OCI-LY7 (cell line): ENCODE data around the gene TTC9C. TPM values are rescaled to one million over a fixed set of nuclear protein-coding genes. Genes with fewer than 3 reads are reported as not detected.

Experiments
- BruUV-seq: library from RNA; stranded (reverse); fragments of 400-500 nt; replicated peaks from 2 replicates; lab custom pipeline; 2021; lab: Mats Ljungman, UMichigan
- CTCF ChIA-PET: fragments of 300-600 bp; sonication (Branson Sonifier 250); formaldehyde crosslinking; loops from one replicate; lab custom pipeline; 2022; ENCODE audit warnings: antibody characterized with exemption; ENCODE audit not compliant: unreplicated experiment; lab: Charles Lee
- POLR2A ChIA-PET: fragments of 300-600 bp; sonication (Branson Sonifier 250); formaldehyde crosslinking; loops from one replicate; lab custom pipeline; 2022; ENCODE audit warnings: antibody characterized with exemption; lab: Charles Lee
- DNase-seq: peaks from one replicate; pipeline ENCODE4 v3.0.0-alpha.2; 2015; ENCODE audit warnings: low spot score
- H2AFZ ChIP-seq: fragments of 200-600 bp; sonication (generic), shearing (Covaris generic); 2 replicates; pipeline ENCODE4 v1.6.1; 2014; ENCODE audit warnings: mild to moderate bottlenecking, antibody characterized with exemption, low read length, moderate library complexity
- H3K27ac ChIP-seq: fragments of 200-600 bp; sonication (generic); 2 replicates; pipeline ENCODE4 v1.5.1; 2014; ENCODE audit warnings: mixed run types, low read depth, mild to moderate bottlenecking, moderate library complexity, low read length, inconsistent platforms; ENCODE audit not compliant: poor library complexity, severe bottlenecking
- H3K36me3 ChIP-seq: fragments of 200-600 bp; sonication (generic); 2 replicates; pipeline ENCODE4 v1.6.1; 2014; ENCODE audit warnings: mild to moderate bottlenecking, antibody characterized with exemption, low read length, moderate library complexity, mixed read lengths; ENCODE audit not compliant: insufficient read depth
- H3K4me1 ChIP-seq: fragments of 200-600 bp; sonication (generic); 2 replicates; pipeline ENCODE4 v1.5.1; 2014; ENCODE audit warnings: mild to moderate bottlenecking, low read length; ENCODE audit not compliant: insufficient read depth, poor library complexity, severe bottlenecking
- H3K4me2 ChIP-seq: fragments of 200-600 bp; sonication (generic); 2 replicates; pipeline ENCODE4 v1.6.1; 2014; ENCODE audit warnings: mild to moderate bottlenecking, low read length
- H3K4me3 ChIP-seq: fragments of 200-600 bp; sonication (generic); 2 replicates; pipeline ENCODE4 v1.5.1; 2014; ENCODE audit warnings: mild to moderate bottlenecking, low read depth, low read length; ENCODE audit not compliant: poor library complexity, severe bottlenecking
- H3K79me2 ChIP-seq: fragments of 200-600 bp; sonication (generic); 2 replicates; pipeline ENCODE4 v1.6.1; 2016; ENCODE audit warnings: low read depth, mild to moderate bottlenecking, low read length, moderate library complexity, mixed read lengths; ENCODE audit not compliant: insufficient read depth
- H3K9me2 ChIP-seq: fragments of 200-600 bp; sonication (generic); 2 replicates; pipeline ENCODE4 v1.6.1; 2016; ENCODE audit warnings: mild to moderate bottlenecking, low read length, mixed read lengths; ENCODE audit not compliant: insufficient read depth
- H3K9me3 ChIP-seq: fragments of 200-600 bp; sonication (generic); 2 replicates; pipeline ENCODE4 v1.6.1; 2014; ENCODE audit warnings: mild to moderate bottlenecking, mixed run types, low read length, mixed read lengths
- H4K20me1 ChIP-seq: fragments of 200-600 bp; sonication (generic); 2 replicates; pipeline ENCODE4 v1.6.1; 2014; ENCODE audit warnings: mild to moderate bottlenecking, antibody characterized with exemption, low read length, moderate library complexity, mixed read lengths; ENCODE audit not compliant: insufficient read depth
- EZH2phosphoT487 ChIP-seq: fragments of 200-600 bp; sonication (generic); IDR thresholded peaks from 2 replicates; pipeline ENCODE4 v1.6.1; 2018; ENCODE audit warnings: low read depth, borderline replicate concordance, mild to moderate bottlenecking, mixed run types, antibody characterized with exemption, low read length, moderate library complexity, mixed read lengths
- intact Hi-C: fragments of 100-400 bp; cut with micrococcal nuclease; formaldehyde crosslinking; loops from one replicate; pipeline ENCODE4 v1.10.0; 2022; ENCODE audit not compliant: unreplicated experiment
- total RNA-seq, 2 experiments: library from RNA; depleted of rRNA in 1 of 2; stranded (reverse); fragments of >200 nt in 1 of 2; shearing (Covaris generic) in 1 of 2; gene quantifications; 2 replicates each; pipeline ENCODE4 v1.2.3, GENCODE V29; 2014 to 2022
- TF ChIP-seq, protein P1 (sequence below): fragments of 200-600 bp; sonication (generic); conservative IDR thresholded peaks from 2 replicates; pipeline ENCODE4 v1.5.1; 2014; ENCODE audit warnings: mild to moderate bottlenecking, antibody characterized with exemption, low read length, moderate library complexity, mixed read lengths

The TTC9C gene
- total RNA-seq, 2 experiments from 2014 or later: 51.7 to 70.2 TPM

- BruUV-seq: no TSS peak
- Histone ChIP-seq H2AFZ (peak overlapping the region; percentile 44; the same call in 1 of the 2 replicates), H3K4me2 (peak overlapping the region; percentile 83), H4K20me1 (no peaks in the 10 kb centered on the region), H3K27ac (peak overlapping the region; percentile 73), H3K4me3 (peak overlapping the region; percentile 65), H3K36me3 (peaks cover 93% of the 10 kb centered on the region), H3K4me1 (peaks cover 56% of the 10 kb centered on the region), H3K79me2 (no peaks in the 10 kb centered on the region), H3K9me2 (no peaks in the 10 kb centered on the region), H3K9me3 (no peaks in the 10 kb centered on the region)
- POLR2A ChIA-PET: interaction anchor here (0.6 to 1.6 kb wide), 6 partner anchors 19 to 66 kb away, joined by 3 to 6 read pairs (median 4); partner anchors contain the start of genes C11orf98, CSKMT, HNRNPUL2 and TTC9C
- no peak for DNase-seq
- intact Hi-C loops: no loop called here
- CTCF ChIA-PET: no interaction called here
- TF ChIP-seq, protein P1, sequence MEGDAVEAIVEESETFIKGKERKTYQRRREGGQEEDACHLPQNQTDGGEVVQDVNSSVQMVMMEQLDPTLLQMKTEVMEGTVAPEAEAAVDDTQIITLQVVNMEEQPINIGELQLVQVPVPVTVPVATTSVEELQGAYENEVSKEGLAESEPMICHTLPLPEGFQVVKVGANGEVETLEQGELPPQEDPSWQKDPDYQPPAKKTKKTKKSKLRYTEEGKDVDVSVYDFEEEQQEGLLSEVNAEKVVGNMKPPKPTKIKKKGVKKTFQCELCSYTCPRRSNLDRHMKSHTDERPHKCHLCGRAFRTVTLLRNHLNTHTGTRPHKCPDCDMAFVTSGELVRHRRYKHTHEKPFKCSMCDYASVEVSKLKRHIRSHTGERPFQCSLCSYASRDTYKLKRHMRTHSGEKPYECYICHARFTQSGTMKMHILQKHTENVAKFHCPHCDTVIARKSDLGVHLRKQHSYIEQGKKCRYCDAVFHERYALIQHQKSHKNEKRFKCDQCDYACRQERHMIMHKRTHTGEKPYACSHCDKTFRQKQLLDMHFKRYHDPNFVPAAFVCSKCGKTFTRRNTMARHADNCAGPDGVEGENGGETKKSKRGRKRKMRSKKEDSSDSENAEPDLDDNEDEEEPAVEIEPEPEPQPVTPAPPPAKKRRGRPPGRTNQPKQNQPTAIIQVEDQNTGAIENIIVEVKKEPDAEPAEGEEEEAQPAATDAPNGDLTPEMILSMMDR: no peak
- TF ChIP-seq EZH2phosphoT487: no peak
Observed at GRCh38 chr11:62708793-62709192, 19.5 kb upstream of the TTC9C start.

GRCh38 chr11:62709247-62710000 lies 18.9 kb upstream of the TTC9C start:
- Histone ChIP-seq H3K4me2 (peak overlapping the region; percentile 83), H3K9me2 (no peaks in the 10 kb centered on the region), H3K36me3 (peaks cover 96% of the 10 kb centered on the region), H3K27ac (peak overlapping the region; percentile 73), H4K20me1 (no peaks in the 10 kb centered on the region), H3K9me3 (no peaks in the 10 kb centered on the region), H2AFZ (peak overlapping the region; percentile 44; the same call in 1 of the 2 replicates), H3K79me2 (no peaks in the 10 kb centered on the region), H3K4me3 (peak overlapping the region; percentile 65), H3K4me1 (peaks cover 57% of the 10 kb centered on the region)
- ChIA-PET POLR2A (interaction anchor here (0.6 to 1.3 kb wide), 4 partner anchors 18 to 44 kb away, joined by 3 to 6 read pairs (median 4); partner anchors contain the start of genes C11orf98, CSKMT and HNRNPUL2), CTCF (no interaction called here)
- DNase-seq: peak; percentile 91
- no TSS peak for BruUV-seq
- TF ChIP-seq, protein P1: no peak
- no peak for TF ChIP-seq EZH2phosphoT487
- intact Hi-C loops: no loop called here

DNA sequence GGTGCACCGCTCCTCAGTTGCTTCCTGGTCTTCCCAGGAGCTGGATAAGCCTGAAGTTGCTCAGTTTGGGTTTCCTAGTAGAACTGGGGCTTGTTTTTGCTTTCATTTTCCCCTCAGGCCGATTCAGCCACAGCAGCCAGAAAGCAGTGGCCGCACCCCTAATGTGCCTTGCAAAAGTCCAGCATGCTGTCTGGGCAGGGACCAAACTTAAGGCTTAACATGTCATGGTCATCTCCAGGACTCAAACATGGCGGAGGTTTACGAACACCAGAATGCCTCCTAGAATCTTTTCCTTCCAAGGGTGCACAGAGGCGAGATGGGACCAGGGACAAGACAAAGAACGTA lies 18.3 kb upstream of the TTC9C start:
- TF ChIP-seq, protein P1: no peak
- no peak for TF ChIP-seq EZH2phosphoT487
- ChIA-PET POLR2A (interaction anchor here (1.1 kb wide), 1 partner anchor 40 kb away, joined by 3 read pairs; no protein-coding TSS in a partner anchor), CTCF (no interaction called here)
- Histone ChIP-seq H3K79me2 (no peaks in the 10 kb centered on the region), H3K9me2 (no peaks in the 10 kb centered on the region), H3K4me1 (peaks cover 57% of the 10 kb centered on the region), H3K4me2 (peak overlapping the region; percentile 69), H3K27ac (peak overlapping the region; percentile 73), H3K36me3 (peaks cover 96% of the 10 kb centered on the region), H4K20me1 (no peaks in the 10 kb centered on the region), H3K9me3 (no peaks in the 10 kb centered on the region), H3K4me3 (peak overlapping the region; percentile 65), H2AFZ (peak overlapping the region; percentile 44; the same call in 1 of the 2 replicates)
- no TSS peak for BruUV-seq
- intact Hi-C loops: no loop called here
- DNase-seq: no peak
